IMR-90 (cell line): ENCODE measurements around the gene CTDSPL. TPM values are rescaled to one million over a fixed set of nuclear protein-coding genes. Genes with fewer than 3 reads are reported as not detected.

ENCODE experiments used
- ATAC-seq: fragments of 200-7000 bp; cut with Tn5 transposase; 2 replicates; pipeline ENCODE4 v1.9.1; 2020; ENCODE audit warnings: low read depth, mild to moderate bottlenecking, moderate library complexity
- BruUV-seq: library from RNA; stranded (reverse); fragments of 400-500 nt; replicated peaks from 2 replicates; lab custom pipeline; 2021; lab: Mats Ljungman, UMichigan
- CTCF ChIA-PET: fragments of 300-600 bp; formaldehyde crosslinking; extraction: SDS; loops from one replicate; lab custom pipeline; 2021; ENCODE audit warnings: antibody characterized with exemption; lab: Yijun Ruan, JAX
- POLR2A ChIA-PET: fragments of 300-600 bp; sonication (Branson Sonifier 250); formaldehyde crosslinking; loops from one replicate; lab custom pipeline; 2022; ENCODE audit warnings: antibody characterized with exemption; ENCODE audit not compliant: unreplicated experiment; lab: Charles Lee
- DNase-seq: peaks from one replicate; pipeline ENCODE4 v3.0.0; 2013
- H2AFZ ChIP-seq: replicated peaks from 2 replicates; pipeline ENCODE3; 2013; ENCODE audit warnings: low read length, mild to moderate bottlenecking; ENCODE audit not compliant: poor library complexity
- H2AK5ac ChIP-seq: 2 replicates; pipeline ENCODE4 v1.6.1; 2013; ENCODE audit warnings: low read depth, low read length, inconsistent platforms
- H2AK9ac ChIP-seq: replicated peaks from 2 replicates; pipeline ENCODE3; 2013; ENCODE audit warnings: mild to moderate bottlenecking, low read depth, low read length, moderate library complexity; ENCODE audit not compliant: poor library complexity
- H2BK120ac ChIP-seq: 2 replicates; pipeline ENCODE4 v1.6.1; 2013; ENCODE audit warnings: low read depth, low read length, inconsistent platforms
- H2BK15ac ChIP-seq: 3 replicates; pipeline ENCODE4 v1.6.1; 2013; ENCODE audit warnings: low read depth, low read length, inconsistent platforms
- H2BK20ac ChIP-seq: 2 replicates; pipeline ENCODE4 v1.6.1; 2013; ENCODE audit warnings: low read depth, mild to moderate bottlenecking, inconsistent platforms, low read length, moderate library complexity
- H2BK5ac ChIP-seq: 2 replicates; pipeline ENCODE4 v1.6.1; 2013; ENCODE audit warnings: mild to moderate bottlenecking, low read depth, low read length, inconsistent platforms; ENCODE audit not compliant: poor library complexity, severe bottlenecking
- H3K14ac ChIP-seq: replicated peaks from 2 replicates; pipeline ENCODE4 v1.6.1; 2013; ENCODE audit warnings: low read depth, low read length, inconsistent platforms
- H3K18ac ChIP-seq: 2 replicates; pipeline ENCODE4 v1.6.1; 2013; ENCODE audit warnings: low read depth, low read length, control low read depth
- H3K23ac ChIP-seq: 2 replicates; pipeline ENCODE4 v1.6.1; 2013; ENCODE audit warnings: low read depth, low read length, inconsistent platforms
- H3K27ac ChIP-seq: 2 replicates; pipeline ENCODE4 v1.5.1; 2013; ENCODE audit warnings: mild to moderate bottlenecking, control low read depth, low read length; ENCODE audit not compliant: insufficient read depth
- H3K27me3 ChIP-seq: 2 replicates; pipeline ENCODE4 v1.6.1; 2013; ENCODE audit warnings: low read length; ENCODE audit not compliant: control insufficient read depth, insufficient read depth
- H3K36me3 ChIP-seq: 2 replicates; pipeline ENCODE4 v1.6.1; 2013; ENCODE audit warnings: low read length, mixed read lengths; ENCODE audit not compliant: control insufficient read depth, insufficient read depth
- H3K4ac ChIP-seq: 2 replicates; pipeline ENCODE4 v1.6.1; 2013; ENCODE audit warnings: low read depth, low read length, inconsistent platforms
- H3K4me1 ChIP-seq: 2 replicates; pipeline ENCODE4 v1.6.1; 2013; ENCODE audit warnings: low read length, mixed read lengths; ENCODE audit not compliant: control insufficient read depth, insufficient read depth
- H3K4me2 ChIP-seq: 2 replicates; pipeline ENCODE4 v1.6.1; 2013; ENCODE audit warnings: low read depth, mild to moderate bottlenecking, control low read depth, low read length, moderate library complexity
- H3K4me3 ChIP-seq: 2 replicates; pipeline ENCODE4 v1.5.1; 2013; ENCODE audit warnings: low read depth, mild to moderate bottlenecking, control low read depth, low read length, moderate library complexity; ENCODE audit not compliant: insufficient read depth
- H3K56ac ChIP-seq: 2 replicates; pipeline ENCODE4 v1.6.1; 2013; ENCODE audit warnings: low read length, inconsistent platforms; ENCODE audit not compliant: insufficient read depth; ENCODE audit errors: extremely low read depth
- H3K79me1 ChIP-seq, 2 experiments: 2 replicates each; pipeline ENCODE4 v1.6.1; 2013; ENCODE audit warnings: low read length in 2 of 2, inconsistent platforms in 1 of 2, low read depth in 1 of 2
- H3K9ac ChIP-seq: 2 replicates; pipeline ENCODE4 v1.6.1; 2013; ENCODE audit warnings: low read depth, low read length, control low read depth
- H3K9me1 ChIP-seq: 2 replicates; pipeline ENCODE4 v1.6.1; 2013; ENCODE audit warnings: low read length, inconsistent platforms; ENCODE audit not compliant: insufficient read depth
- H3K9me3 ChIP-seq: 2 replicates; pipeline ENCODE4 v1.6.1; 2013; ENCODE audit warnings: low read length; ENCODE audit not compliant: control insufficient read depth, insufficient read depth
- H4K20me1 ChIP-seq: 2 replicates; pipeline ENCODE4 v1.6.1; 2013; ENCODE audit warnings: low read length, inconsistent platforms; ENCODE audit not compliant: insufficient read depth
- H4K5ac ChIP-seq: 2 replicates; pipeline ENCODE4 v1.6.1; 2013; ENCODE audit warnings: mild to moderate bottlenecking, low read depth, low read length, control low read depth
- H4K8ac ChIP-seq, 2 experiments: 2 replicates each; pipeline ENCODE4 v1.6.1; 2013; ENCODE audit warnings: low read depth in 2 of 2, low read length in 2 of 2, control low read depth in 1 of 2, inconsistent platforms in 1 of 2
- H4K91ac ChIP-seq: 2 replicates; pipeline ENCODE4 v1.6.1; 2013; ENCODE audit warnings: low read depth, low read length, inconsistent platforms; ENCODE audit not compliant: insufficient read depth
- BHLHE40 ChIP-seq: fragments of 150-350 bp; IDR thresholded peaks from 2 replicates; pipeline ENCODE4 v1.6.1; 2016; ENCODE audit warnings: mild to moderate bottlenecking, low read depth, low read length
- CEBPB ChIP-seq: IDR thresholded peaks from 2 replicates; pipeline ENCODE4 v1.6.1; 2012; ENCODE audit warnings: low read depth, low read length, improper control_type of control experiment
- FOS ChIP-seq: fragments of 150-350 bp; IDR thresholded peaks from 2 replicates; pipeline ENCODE4 v1.6.1; 2016; ENCODE audit warnings: low read depth, low read length
- MAFK ChIP-seq: IDR thresholded peaks from 2 replicates; pipeline ENCODE4 v1.6.1; 2012; ENCODE audit warnings: low read depth, low read length, improper control_type of control experiment
- MXI1 ChIP-seq: IDR thresholded peaks from 2 replicates; pipeline ENCODE4 v1.6.1; 2012; ENCODE audit warnings: low read depth, mild to moderate bottlenecking, low read length, moderate library complexity, borderline replicate concordance
- NFE2L2 ChIP-seq: fragments of 150-350 bp; IDR thresholded peaks from 2 replicates; pipeline ENCODE4 v1.6.1; 2016; ENCODE audit warnings: low read depth, mild to moderate bottlenecking, low read length
- RCOR1 ChIP-seq: IDR thresholded peaks from 2 replicates; pipeline ENCODE4 v1.6.1; 2012; ENCODE audit warnings: mild to moderate bottlenecking, low read length, improper control_type of control experiment; ENCODE audit not compliant: insufficient replicate concordance
- SMC3 ChIP-seq: fragments of 150-350 bp; IDR thresholded peaks from 2 replicates; pipeline ENCODE4 v1.6.1; 2016; ENCODE audit warnings: low read depth, mild to moderate bottlenecking, antibody characterized with exemption, low read length, moderate library complexity
- WGBS, 2 experiments: methylation state at CpG; one replicate each; pipeline versions ENCODE4 v1.1.5 to v1.1.7; 2013; ENCODE audit warnings: missing lambda C conversion rate in 2 of 2; ENCODE audit not compliant: insufficient read length in 1 of 2; ENCODE audit errors: extremely low coverage in 2 of 2; 5-methylcytosine and 5-hydroxymethylcytosine counted together
- dilution Hi-C: fragments of 300-500 bp; cut with HindIII; formaldehyde crosslinking; loops from one replicate; pipeline ENCODE4 v1.14.3; 2018; ENCODE audit warnings: low sequenced_read_pairs; ENCODE audit not compliant: unreplicated experiment
- in situ Hi-C: fragments of 300-500 bp; cut with MboI; formaldehyde crosslinking; loops from 3 replicates; pipeline ENCODE4 v1.14.3; 2019; ENCODE audit warnings: low sequenced_read_pairs, inconsistent platforms, mixed read lengths
- intact Hi-C: fragments of 100-400 bp; cut with micrococcal nuclease; formaldehyde crosslinking; loops from 2 replicates; pipeline ENCODE4 v1.10.0; 2022
- polyA plus RNA-seq, 3 experiments: library from polyadenylated mRNA; depleted of rRNA; stranded (reverse); fragments of >200 nt; gene quantifications; 2 replicates each; pipeline ENCODE4 v1.2.3, GENCODE V29; 2012; ENCODE audit warnings: low replicate concordance in 1 of 3
- total RNA-seq: library from RNA; depleted of rRNA; stranded (reverse); fragments of >200 nt; gene quantifications from 2 replicates; pipeline ENCODE4 v1.2.3, GENCODE V29; 2012
- TF ChIP-seq, protein P1 (sequence below): conservative IDR thresholded peaks from 2 replicates; pipeline ENCODE4 v1.5.1; 2012; ENCODE audit warnings: mild to moderate bottlenecking, low read depth, low read length, improper control_type of control experiment
- TF ChIP-seq, protein P2 (sequence below): fragments of 150-350 bp; IDR thresholded peaks from 2 replicates; pipeline ENCODE4 v1.6.1; 2016; ENCODE audit warnings: low read depth, mild to moderate bottlenecking, low read length, moderate library complexity, borderline replicate concordance

Gene CTDSPL
- total and polyA plus RNA-seq, 2 of the 4 experiments (the other 2 are of a cell fraction), result 24.5 to 29.0 TPM

DNA sequence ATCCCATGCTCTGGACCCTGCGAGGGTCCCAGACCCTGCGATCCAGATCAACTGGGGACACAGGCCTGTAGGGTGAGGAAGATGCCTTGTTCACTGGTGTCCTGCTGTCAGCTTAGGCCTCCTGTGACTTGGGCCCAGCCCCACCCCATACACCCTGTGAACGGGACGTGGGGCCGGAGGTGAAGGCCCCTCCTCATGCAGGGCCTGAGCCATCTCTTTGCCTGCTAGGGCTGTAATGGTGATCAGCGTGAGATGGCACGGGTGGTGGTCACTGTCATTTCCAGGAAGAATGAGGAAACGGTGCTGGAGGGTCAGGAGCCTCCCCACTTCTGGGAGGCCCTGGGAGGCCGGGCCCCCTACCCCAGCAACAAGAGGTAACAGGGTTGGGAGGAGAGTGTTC lies 141.3 kb downstream of the CTDSPL start:
- no peak overlapping the region for H3K23ac ChIP-seq
- H4K20me1 ChIP-seq, result peaks cover 8% of the 10 kb centered on the region; the same call in 1 of the 2 replicates
- H3K56ac ChIP-seq, result no peak overlapping the region
- no peak overlapping the region for H2BK120ac ChIP-seq
- H2BK5ac ChIP-seq, result no peak overlapping the region
- dilution Hi-C loops, result no loop called here
- H3K4me3 ChIP-seq, result no peak overlapping the region
- no peak overlapping the region for H2BK15ac ChIP-seq
- no peak overlapping the region for H3K18ac ChIP-seq
- no peaks in the 10 kb centered on the region for H3K9me3 ChIP-seq
- H2AK5ac ChIP-seq, result no peak overlapping the region
- H2AK9ac ChIP-seq, result no peak overlapping the region
- H3K79me1 ChIP-seq, result peaks cover 3% of the 10 kb centered on the region in 2 experiments; a peak in 1 of 4 replicates
- no CpG with 5 or more reads among the region's 9 CpGs for WGBS, 2 experiments
- DNase-seq (no peak), ATAC-seq (no peak)
- POLR2A ChIA-PET, result no interaction called here
- no peak overlapping the region for H4K5ac ChIP-seq
- no peaks in the 10 kb centered on the region for H3K27me3 ChIP-seq
- H3K14ac ChIP-seq, result no peak overlapping the region
- H3K9ac ChIP-seq, result no peak overlapping the region
- CTCF ChIA-PET, result interaction anchor here (1.1 to 1.3 kb wide), 2 partner anchors 37 to 147 kb away, joined by 3 to 4 read pairs; no protein-coding TSS in a partner anchor
- no peak overlapping the region for H3K27ac ChIP-seq
- no peak overlapping the region for H2BK20ac ChIP-seq
- no peak overlapping the region for H4K8ac ChIP-seq
- no TSS peak for BruUV-seq
- H3K4me2 ChIP-seq, result no peak overlapping the region
- H2AFZ ChIP-seq, result no peak overlapping the region
- intact Hi-C loops, result loop anchor here (1.0 kb wide), 1 partner anchor 148 kb away; no protein-coding TSS in a partner anchor
- H3K4ac ChIP-seq, result no peak overlapping the region
- no peak overlapping the region for H4K91ac ChIP-seq
- H3K9me1 ChIP-seq, result peaks cover 14% of the 10 kb centered on the region
- H3K4me1 ChIP-seq, result peaks cover 10% of the 10 kb centered on the region
- no peak for TF ChIP-seq MAFK
- TF ChIP-seq SMC3, result no peak
- TF ChIP-seq NFE2L2, result no peak
- no peak for TF ChIP-seq RCOR1
- TF ChIP-seq, protein P1, sequence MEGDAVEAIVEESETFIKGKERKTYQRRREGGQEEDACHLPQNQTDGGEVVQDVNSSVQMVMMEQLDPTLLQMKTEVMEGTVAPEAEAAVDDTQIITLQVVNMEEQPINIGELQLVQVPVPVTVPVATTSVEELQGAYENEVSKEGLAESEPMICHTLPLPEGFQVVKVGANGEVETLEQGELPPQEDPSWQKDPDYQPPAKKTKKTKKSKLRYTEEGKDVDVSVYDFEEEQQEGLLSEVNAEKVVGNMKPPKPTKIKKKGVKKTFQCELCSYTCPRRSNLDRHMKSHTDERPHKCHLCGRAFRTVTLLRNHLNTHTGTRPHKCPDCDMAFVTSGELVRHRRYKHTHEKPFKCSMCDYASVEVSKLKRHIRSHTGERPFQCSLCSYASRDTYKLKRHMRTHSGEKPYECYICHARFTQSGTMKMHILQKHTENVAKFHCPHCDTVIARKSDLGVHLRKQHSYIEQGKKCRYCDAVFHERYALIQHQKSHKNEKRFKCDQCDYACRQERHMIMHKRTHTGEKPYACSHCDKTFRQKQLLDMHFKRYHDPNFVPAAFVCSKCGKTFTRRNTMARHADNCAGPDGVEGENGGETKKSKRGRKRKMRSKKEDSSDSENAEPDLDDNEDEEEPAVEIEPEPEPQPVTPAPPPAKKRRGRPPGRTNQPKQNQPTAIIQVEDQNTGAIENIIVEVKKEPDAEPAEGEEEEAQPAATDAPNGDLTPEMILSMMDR, result no peak
- no peak for TF ChIP-seq CEBPB
- TF ChIP-seq FOS, result no peak
- TF ChIP-seq, protein P2, sequence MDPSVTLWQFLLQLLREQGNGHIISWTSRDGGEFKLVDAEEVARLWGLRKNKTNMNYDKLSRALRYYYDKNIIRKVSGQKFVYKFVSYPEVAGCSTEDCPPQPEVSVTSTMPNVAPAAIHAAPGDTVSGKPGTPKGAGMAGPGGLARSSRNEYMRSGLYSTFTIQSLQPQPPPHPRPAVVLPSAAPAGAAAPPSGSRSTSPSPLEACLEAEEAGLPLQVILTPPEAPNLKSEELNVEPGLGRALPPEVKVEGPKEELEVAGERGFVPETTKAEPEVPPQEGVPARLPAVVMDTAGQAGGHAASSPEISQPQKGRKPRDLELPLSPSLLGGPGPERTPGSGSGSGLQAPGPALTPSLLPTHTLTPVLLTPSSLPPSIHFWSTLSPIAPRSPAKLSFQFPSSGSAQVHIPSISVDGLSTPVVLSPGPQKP, result no peak
- no peak for TF ChIP-seq BHLHE40
- no peak for TF ChIP-seq MXI1
- in situ Hi-C loops, result no loop called here
- H3K36me3 ChIP-seq, result peaks cover 15% of the 10 kb centered on the region
